Left cardiac atrium (tissue), 4 donors: ENCODE measurements around the gene MOB2. TPM values are rescaled to one million over a fixed set of nuclear protein-coding genes. Genes with fewer than 3 reads are reported as not detected.
A peak's percentile ranks its signal among the peaks of the same experiment; 100 is the strongest.

Experiments used
- ATAC-seq, 2 donors: fragments of 200-7000 bp; cut with Tn5 transposase; one replicate each; pipeline ENCODE4 v1.9.1; 2020; ENCODE audit warnings: mild to moderate bottlenecking in 2 of 2, moderate library complexity in 2 of 2
- DNase-seq: peaks from one replicate; pipeline ENCODE4 v3.0.0-alpha.2; 2020
- intact Hi-C, 2 donors: fragments of 100-400 bp; cut with DNase I; formaldehyde crosslinking; loops; one replicate each; pipeline versions ENCODE4 v1.14.1 to v1.15.1; 2022 to 2023
- total RNA-seq, 2 donors: library from RNA; stranded (reverse); fragmentation: NEBNext Ultra II Directional; extraction: Animal tissue kit (Norgen Biotek cat#: 25700); gene quantifications; one replicate each; pipeline ENCODE4 v1.2.1, GENCODE V29; 2021
- donor health status: DM: no; HTN: yes; CAD: no.
- donor health status: DM: no; HTN: yes; CAD: no; lungs with severe emphysema.
- donor health status: DM: yes; HTN: yes; CAD: no.
- donor health status: Dilated cardiomyopathy.

MOB2 gene
- total RNA-seq, 2 donors from 2014 or later, result 36.6 to 44.0 TPM

- ATAC-seq, result no peak
- intact Hi-C loops, result no loop called here
- no peak for DNase-seq
Measured at GRCh38 chr11:1463056-1463455, 23.5 kb downstream of the MOB2 start.

GRCh38 chr11:1462698-1462975 is 23.9 kb downstream of the MOB2 start:
- intact Hi-C loops, result no loop called here
- DNase-seq (no peak), ATAC-seq (no peak)

GRCh38 chr11:1461826-1462697 is 24.5 kb downstream of the MOB2 start:
- intact Hi-C loops, result no loop called here
- no peak for ATAC-seq

GRCh38 chr11:1460986-1461825 is 25.4 kb downstream of the MOB2 start:
- peak in 1 of 2 donors; percentile 25 for ATAC-seq
- no peak for DNase-seq
- intact Hi-C loops, result no loop called here

More at GRCh38 chr11:1461826-1462697, 24.5 kb downstream of the MOB2 start:
- DNase-seq, result no peak

GRCh38 chr11:1460396-1460985 is 26.1 kb downstream of the MOB2 start:
- ATAC-seq (peak; percentile 1 to 54), DNase-seq (peak; percentile 55)
- intact Hi-C loops, result no loop called here

GRCh38 chr11:1459764-1460395 is 26.7 kb downstream of the MOB2 start:
- no peak for ATAC-seq
- intact Hi-C loops, result loop anchor here in 1 of 2 donors (10.0 kb wide), 1 partner anchor 55 kb away; no protein-coding TSS in a partner anchor
- DNase-seq, result no peak

- ATAC-seq, result no peak
- DNase-seq, result no peak
- intact Hi-C loops, result loop anchor here in 1 of 2 donors (10.0 kb wide), 1 partner anchor 56 kb away; no protein-coding TSS in a partner anchor
Measured at GRCh38 chr11:1459219-1459575, 27.4 kb downstream of the MOB2 start.

- ATAC-seq, result peak; percentile 62 to 64
- intact Hi-C loops, result loop anchor here in 1 of 2 donors (10.0 kb wide), 1 partner anchor 56 kb away; no protein-coding TSS in a partner anchor
- peak; percentile 52 for DNase-seq
Measured at GRCh38 chr11:1458340-1459218, 28.0 kb downstream of the MOB2 start.

GRCh38 chr11:1457856-1458255 is 28.7 kb downstream of the MOB2 start:
- no peak for DNase-seq
- intact Hi-C loops, result loop anchor here in 1 of 2 donors (10.0 kb wide), 1 partner anchor 57 kb away; no protein-coding TSS in a partner anchor
- ATAC-seq, result no peak

GRCh38 chr11:1457326-1457680 is 29.3 kb downstream of the MOB2 start:
- no peak for ATAC-seq
- intact Hi-C loops, result loop anchor here in 1 of 2 donors (10.0 kb wide), 1 partner anchor 57 kb away; no protein-coding TSS in a partner anchor
- DNase-seq, result no peak

- ATAC-seq, result no peak
- intact Hi-C loops, result loop anchor here in 1 of 2 donors (10.0 kb wide), 1 partner anchor 58 kb away; no protein-coding TSS in a partner anchor
- DNase-seq, result no peak
Measured at GRCh38 chr11:1456596-1457325, 29.8 kb downstream of the MOB2 start.

GRCh38 chr11:1456176-1456575 is 30.4 kb downstream of the MOB2 start:
- DNase-seq, result no peak
- intact Hi-C loops, result loop anchor here in 1 of 2 donors (10.0 kb wide), 1 partner anchor 59 kb away; no protein-coding TSS in a partner anchor
- ATAC-seq, result no peak

- DNase-seq (no peak), ATAC-seq (no peak)
- intact Hi-C loops, result loop anchor here in 1 of 2 donors (10.0 kb wide), 1 partner anchor 59 kb away; no protein-coding TSS in a partner anchor
Measured at GRCh38 chr11:1455763-1456060, 30.9 kb downstream of the MOB2 start.

- intact Hi-C loops, result loop anchor here in 1 of 2 donors (10.0 kb wide), 1 partner anchor 60 kb away; no protein-coding TSS in a partner anchor
- no peak for ATAC-seq
- DNase-seq, result no peak
Measured at GRCh38 chr11:1455032-1455762, 31.4 kb downstream of the MOB2 start.

- intact Hi-C loops, result loop anchor here in 1 of 2 donors (10.0 kb wide), 1 partner anchor 60 kb away; no protein-coding TSS in a partner anchor
- DNase-seq, result no peak
- no peak for ATAC-seq
Measured at GRCh38 chr11:1454576-1454975, 32.0 kb downstream of the MOB2 start.

- intact Hi-C loops, result loop anchor here in 1 of 2 donors (10.0 kb wide), 1 partner anchor 61 kb away; no protein-coding TSS in a partner anchor
- ATAC-seq, result peak in 1 of 2 donors; percentile 3
- no peak for DNase-seq
Measured at GRCh38 chr11:1453611-1454034, 33.0 kb downstream of the MOB2 start.
